OCI-M1 (cell line): Measurements from ENCODE around the gene RALGPS1.

ENCODE experiments used
- DNase-seq: peaks from one replicate; lab custom pipeline; 2025; lab: John Stamatoyannopoulos, UW

RALGPS1 gene

DNA sequence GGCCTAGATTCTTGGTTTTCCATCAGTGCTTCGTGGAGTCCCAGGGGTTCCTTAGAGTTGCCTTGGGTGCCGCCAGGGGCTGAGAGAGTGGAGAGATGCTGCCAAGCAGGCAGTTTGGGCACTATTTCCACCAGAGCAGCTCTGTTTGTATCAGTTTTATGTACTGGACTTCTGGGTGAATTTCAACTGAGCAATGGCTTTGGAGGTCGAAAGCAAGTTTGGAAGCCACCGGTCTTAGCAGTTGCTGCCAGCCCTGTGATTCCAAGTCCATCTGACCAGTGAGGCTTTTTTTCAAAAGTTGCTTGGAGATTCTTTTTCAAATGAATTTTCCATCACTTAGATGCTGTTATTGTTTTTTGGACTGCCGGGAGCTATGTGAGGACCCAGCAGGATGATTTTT lies 139.4 kb downstream of the RALGPS1 start:
- no peak for DNase-seq

DNA sequence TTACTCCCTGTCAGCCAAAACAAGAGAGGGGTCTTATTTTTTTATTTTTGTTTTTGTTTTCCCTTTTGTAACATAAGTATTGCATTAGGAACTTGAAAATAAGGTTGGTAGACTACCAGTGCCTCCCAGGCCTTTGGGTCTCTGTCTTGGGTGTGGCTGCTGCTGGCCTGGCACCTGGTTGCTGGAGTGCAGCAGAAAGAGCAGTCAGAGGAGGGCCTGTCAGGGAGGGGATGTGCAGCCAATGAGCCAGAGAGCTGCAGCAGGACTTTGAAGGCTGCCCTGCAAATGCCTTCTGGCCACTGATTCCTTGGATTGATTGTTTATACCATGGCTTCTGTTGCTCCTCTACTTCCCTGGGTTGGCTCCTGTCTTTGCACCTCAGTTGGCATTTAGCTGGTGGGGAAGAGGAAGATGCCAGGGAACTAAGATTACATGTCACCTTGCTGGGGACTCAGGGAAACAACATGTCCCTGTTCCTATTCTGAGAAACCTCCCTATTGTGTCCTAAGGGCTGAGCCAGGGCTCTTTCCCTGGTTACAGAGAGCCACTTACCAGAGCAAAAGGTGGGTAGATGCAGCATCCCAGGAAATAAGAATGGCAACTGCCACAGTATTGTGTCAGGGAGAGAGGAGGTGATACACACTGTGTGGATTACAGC lies 141.3 kb downstream of the RALGPS1 start:
- DNase-seq, result no peak

- DNase-seq, result no peak
These were observed 141.9 kb downstream of the RALGPS1 start for GRCh38 chr9:127056446-127056845.

DNA sequence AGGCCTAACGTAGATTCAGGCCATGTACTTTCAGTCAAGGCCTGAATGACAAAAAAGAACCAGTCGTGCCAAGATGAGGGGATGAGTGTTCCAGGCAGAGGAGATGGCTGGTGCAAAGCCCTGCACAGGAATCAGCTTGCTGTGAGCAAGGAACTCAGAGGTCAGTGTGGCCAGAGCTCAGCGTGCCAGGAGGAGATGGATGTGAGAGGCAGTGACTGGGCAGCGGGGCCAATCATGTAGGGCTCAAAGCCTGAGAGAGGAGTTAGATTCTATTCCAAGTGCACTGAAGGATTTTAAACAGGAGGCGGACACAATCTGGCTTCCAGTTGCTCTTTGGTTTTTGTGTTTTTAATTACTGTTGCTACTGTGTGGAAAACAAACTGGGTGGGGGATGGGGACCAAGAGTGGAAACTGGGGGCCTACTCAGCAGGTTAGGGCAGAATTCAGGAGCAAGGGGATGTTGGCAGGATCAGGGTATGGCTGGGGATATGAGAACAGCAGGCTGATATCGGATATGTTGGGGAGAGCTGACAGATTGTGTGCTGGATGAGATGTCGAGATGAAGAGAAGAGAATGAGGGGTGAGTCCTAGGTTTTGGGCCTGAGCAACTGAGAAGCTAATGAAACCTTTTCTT lies 143.5 kb downstream of the RALGPS1 start:
- no peak for DNase-seq

GRCh38 chr9:127058645-127059021 lies 144.1 kb downstream of the RALGPS1 start:
- DNase-seq, result no peak

DNA sequence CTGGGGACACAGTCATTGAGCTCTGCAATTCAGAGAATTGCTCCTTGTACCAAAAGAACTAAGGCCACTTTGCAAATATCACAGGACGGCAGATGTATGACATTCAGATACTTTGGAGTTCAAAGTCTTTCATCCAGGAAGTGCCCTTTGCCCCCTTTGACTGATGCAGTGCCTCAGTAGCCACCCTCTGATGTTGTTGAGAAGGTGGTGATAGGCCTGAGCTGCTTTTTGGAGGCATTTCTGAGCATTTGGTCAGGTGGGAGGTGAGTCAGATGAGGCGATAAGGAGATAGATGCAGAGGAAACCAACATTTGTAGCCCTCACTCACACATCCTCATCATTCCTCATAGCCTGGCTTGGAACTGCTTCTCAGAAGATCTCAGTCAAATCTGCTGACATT lies 144.4 kb downstream of the RALGPS1 start:
- DNase-seq, result no peak

GRCh38 chr9:127059765-127060361 lies 145.3 kb downstream of the RALGPS1 start:
- no peak for DNase-seq

GRCh38 chr9:127061411-127061810 lies 146.8 kb downstream of the RALGPS1 start:
- DNase-seq, result no peak

GRCh38 chr9:127064335-127064734 lies 149.8 kb downstream of the RALGPS1 start:
- DNase-seq, result no peak

DNA sequence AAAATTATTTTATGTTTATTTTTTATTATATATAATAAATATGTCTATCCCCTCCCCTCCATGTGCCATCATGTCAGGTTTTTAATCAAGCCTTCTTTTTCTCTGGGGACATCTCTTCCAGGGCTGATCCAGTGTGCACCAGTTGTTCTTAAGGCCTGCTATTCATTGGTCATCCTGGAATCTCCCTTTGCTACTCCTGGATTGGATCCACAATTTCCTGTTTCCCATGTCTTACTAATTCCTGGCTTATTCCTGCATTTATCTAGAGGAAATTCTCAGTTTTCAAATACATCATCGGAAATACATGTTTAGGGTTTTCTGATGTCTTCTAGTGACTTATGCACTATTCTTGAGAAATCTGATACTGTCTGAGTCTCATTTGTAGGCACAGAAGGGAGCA lies 151.0 kb downstream of the RALGPS1 start:
- no peak for DNase-seq

DNA sequence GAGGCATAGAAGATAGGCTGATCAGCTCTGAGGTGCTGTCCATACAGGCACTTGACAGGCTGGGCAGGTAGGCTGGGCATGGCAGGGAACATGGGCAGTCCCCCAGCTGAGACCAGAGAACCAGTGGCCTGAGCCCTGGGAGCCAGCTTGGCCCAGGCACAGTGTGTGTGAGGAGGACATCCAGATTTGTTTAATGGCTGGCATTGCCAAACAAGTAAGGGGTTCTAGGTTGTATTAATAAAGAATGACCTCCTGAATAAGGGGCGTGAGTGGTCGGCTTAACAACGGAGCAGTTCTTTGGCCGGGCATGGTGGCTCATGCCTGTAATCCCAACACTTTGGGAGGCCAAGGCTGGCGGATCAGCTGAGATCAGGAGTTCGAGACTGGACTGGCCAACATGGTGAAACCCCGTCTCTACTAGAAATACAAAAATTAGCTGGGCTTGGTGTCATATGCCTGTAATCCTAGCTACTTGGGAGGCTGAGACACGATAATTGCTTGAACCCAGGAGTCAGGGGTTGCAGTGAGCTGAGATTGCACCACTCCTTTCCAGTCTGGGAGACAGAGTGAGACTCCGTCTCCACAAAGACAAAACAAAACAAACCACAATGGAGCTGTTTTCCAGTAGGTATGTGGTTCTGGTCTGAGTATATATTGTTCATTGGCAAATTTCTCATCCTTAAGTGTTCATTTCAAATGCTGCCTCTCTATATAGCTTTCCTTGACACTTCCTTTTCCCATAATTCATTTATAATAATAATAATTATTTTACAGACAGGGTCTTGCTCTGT lies 151.7 kb downstream of the RALGPS1 start:
- no peak for DNase-seq

- no peak for DNase-seq
These were observed 152.2 kb downstream of the RALGPS1 start for GRCh38 chr9:127066851-127067136.

DNA sequence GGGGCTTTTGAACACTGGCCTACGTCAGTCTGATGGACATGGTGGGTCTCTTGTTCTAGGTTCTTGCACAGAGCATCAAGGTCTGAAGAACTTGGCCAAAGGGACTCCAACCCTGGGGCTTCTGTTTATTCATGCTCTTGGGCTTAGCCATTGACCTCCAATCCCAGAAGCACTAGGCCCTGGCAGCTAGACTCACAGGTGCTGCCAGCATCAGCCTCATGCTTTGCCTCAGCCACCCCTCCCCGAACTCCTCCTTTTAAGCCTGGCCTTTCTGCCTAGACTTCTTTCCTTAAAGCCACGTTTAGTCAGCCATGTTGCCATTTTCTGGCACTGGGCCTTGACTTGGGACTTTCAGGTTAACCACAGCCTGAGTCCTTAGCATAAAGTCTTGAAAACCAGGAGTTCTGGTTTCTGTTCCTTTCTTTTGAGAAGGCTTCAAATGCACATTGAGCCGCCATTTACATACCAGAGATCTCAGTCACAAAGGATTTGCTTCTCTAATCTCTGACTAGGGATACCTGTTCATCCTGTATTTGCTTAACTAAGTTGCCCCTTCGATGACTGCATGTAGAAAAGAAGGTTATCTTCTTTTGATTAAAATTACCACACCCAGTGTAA lies 153.1 kb downstream of the RALGPS1 start:
- DNase-seq, result no peak

GRCh38 chr9:127074561-127075548 lies 160.3 kb downstream of the RALGPS1 start:
- no peak for DNase-seq

GRCh38 chr9:127075624-127076372 lies 161.2 kb downstream of the RALGPS1 start:
- DNase-seq, result no peak

- DNase-seq, result no peak
These were observed 162.5 kb downstream of the RALGPS1 start for GRCh38 chr9:127076860-127077643.

GRCh38 chr9:127077644-127077946 lies 163.0 kb downstream of the RALGPS1 start:
- no peak for DNase-seq

DNA sequence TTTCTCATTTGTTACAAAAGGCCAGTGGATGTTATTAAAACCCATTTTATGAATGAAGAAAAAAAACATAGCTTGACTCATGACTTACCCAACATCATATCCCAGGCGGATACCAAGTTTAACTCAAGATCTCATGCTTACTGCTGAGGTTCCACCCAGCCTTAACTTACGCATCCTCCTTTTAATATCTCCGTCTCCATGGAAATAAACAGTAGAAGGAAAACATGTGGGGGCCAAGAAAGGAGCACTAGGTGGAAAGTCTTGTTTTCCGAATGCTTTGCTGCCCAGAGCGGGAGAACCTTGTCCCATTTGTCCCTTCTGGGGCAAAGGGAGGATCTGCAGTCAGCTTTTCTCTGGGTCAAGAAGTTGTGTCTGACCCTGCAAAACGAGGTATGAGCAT lies 163.8 kb downstream of the RALGPS1 start:
- no peak for DNase-seq

- no peak for DNase-seq
These were observed 164.4 kb downstream of the RALGPS1 start for GRCh38 chr9:127078988-127079387.
